Endothelial cell of umbilical vein (primary cell): Measurements from ENCODE around the gene VAV2.

Experiments
- EZH2 ChIP-seq: IDR thresholded peaks from 2 replicates; pipeline ENCODE4 v1.6.1; 2012; ENCODE audit warnings: borderline replicate concordance, low read depth, mild to moderate bottlenecking, moderate library complexity, low read length, inconsistent platforms; ENCODE audit not compliant: severe bottlenecking
- FOS ChIP-seq: IDR thresholded peaks from 2 replicates; pipeline ENCODE4 v1.6.1; 2011; ENCODE audit warnings: mild to moderate bottlenecking, low read length, moderate library complexity, borderline replicate concordance; ENCODE audit not compliant: insufficient read depth
- JUN ChIP-seq: IDR thresholded peaks from 2 replicates; pipeline ENCODE4 v1.6.1; 2011; ENCODE audit warnings: borderline replicate concordance, low read depth; ENCODE audit not compliant: insufficient read length, insufficient read depth
- MYC ChIP-seq: IDR thresholded peaks from one replicate; pipeline ENCODE4 v1.6.1; 2011; ENCODE audit warnings: mild to moderate bottlenecking, low read depth, low read length
- POLR2A ChIP-seq: IDR thresholded peaks from 2 replicates; pipeline ENCODE4 v1.6.1; 2012; ENCODE audit warnings: low read depth, mild to moderate bottlenecking, control low read depth, low read length
- POLR2AphosphoS5 ChIP-seq: IDR thresholded peaks from 2 replicates; pipeline ENCODE4 v1.6.1; 2012; ENCODE audit warnings: low read depth, mild to moderate bottlenecking, control low read depth, low read length, moderate library complexity; ENCODE audit not compliant: insufficient read depth
- TF ChIP-seq, protein P1 (sequence below), 2 donors: IDR thresholded peaks; 1 replicate in 1 of 2; 2 replicates in 1 of 2; pipeline ENCODE4 v1.5.1; 2011; ENCODE audit warnings: low read length in 2 of 2, mild to moderate bottlenecking in 2 of 2, moderate library complexity in 2 of 2, control low read depth in 1 of 2, inconsistent platforms in 1 of 2, low read depth in 1 of 2; ENCODE audit not compliant: insufficient read depth in 1 of 2; ENCODE audit errors: extremely low read depth in 1 of 2
- TF ChIP-seq, protein P2 (sequence below): IDR thresholded peaks from 2 replicates; pipeline ENCODE4 v1.6.1; 2011; ENCODE audit not compliant: insufficient read depth, insufficient read length

DNA sequence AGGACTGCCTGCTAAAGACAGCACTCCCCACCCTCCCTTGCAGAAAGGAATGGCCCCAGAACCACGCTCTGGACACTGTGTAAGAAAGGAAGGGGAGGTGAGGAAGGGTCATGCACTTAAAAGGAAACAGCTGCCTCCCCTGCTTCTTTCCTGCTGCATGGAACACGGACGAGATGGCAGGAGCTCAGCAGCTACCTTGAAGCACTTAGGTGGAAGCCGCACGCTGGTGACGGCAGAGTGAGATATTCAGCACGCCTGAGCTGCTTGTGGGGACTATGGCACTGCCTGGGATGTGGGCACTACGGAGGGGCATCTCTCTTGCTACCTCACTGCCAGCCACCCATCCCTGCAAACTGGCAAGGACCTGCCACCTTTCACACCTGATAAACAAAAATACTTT, 101.5 kb downstream of the VAV2 start:
- TF ChIP-seq POLR2AphosphoS5 = no peak
- TF ChIP-seq, protein P1, sequence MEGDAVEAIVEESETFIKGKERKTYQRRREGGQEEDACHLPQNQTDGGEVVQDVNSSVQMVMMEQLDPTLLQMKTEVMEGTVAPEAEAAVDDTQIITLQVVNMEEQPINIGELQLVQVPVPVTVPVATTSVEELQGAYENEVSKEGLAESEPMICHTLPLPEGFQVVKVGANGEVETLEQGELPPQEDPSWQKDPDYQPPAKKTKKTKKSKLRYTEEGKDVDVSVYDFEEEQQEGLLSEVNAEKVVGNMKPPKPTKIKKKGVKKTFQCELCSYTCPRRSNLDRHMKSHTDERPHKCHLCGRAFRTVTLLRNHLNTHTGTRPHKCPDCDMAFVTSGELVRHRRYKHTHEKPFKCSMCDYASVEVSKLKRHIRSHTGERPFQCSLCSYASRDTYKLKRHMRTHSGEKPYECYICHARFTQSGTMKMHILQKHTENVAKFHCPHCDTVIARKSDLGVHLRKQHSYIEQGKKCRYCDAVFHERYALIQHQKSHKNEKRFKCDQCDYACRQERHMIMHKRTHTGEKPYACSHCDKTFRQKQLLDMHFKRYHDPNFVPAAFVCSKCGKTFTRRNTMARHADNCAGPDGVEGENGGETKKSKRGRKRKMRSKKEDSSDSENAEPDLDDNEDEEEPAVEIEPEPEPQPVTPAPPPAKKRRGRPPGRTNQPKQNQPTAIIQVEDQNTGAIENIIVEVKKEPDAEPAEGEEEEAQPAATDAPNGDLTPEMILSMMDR (IDR thresholded peaks at IDR 0.05; ENCODE audit: extremely low read depth in 1 of 2, insufficient read depth in 1 of 2, low read depth in 1 of 2, low read length in 2 of 2) = no peak
- no peak for TF ChIP-seq POLR2A
- TF ChIP-seq EZH2 = no peak
- TF ChIP-seq FOS = no peak
- TF ChIP-seq MYC = no peak
- TF ChIP-seq, protein P2, sequence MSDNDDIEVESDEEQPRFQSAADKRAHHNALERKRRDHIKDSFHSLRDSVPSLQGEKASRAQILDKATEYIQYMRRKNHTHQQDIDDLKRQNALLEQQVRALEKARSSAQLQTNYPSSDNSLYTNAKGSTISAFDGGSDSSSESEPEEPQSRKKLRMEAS = no peak
- TF ChIP-seq JUN = no peak
